GM12878 (cell line): ENCODE data around the gene RASGEF1B. TPM values are rescaled to one million over a fixed set of nuclear protein-coding genes. Genes with fewer than 3 reads are reported as not detected.

Experiments
- ATAC-seq: fragments of 200-7000 bp; cut with Tn5 transposase; 3 replicates; pipeline ENCODE4 v1.9.1; 2020; ENCODE audit warnings: mild to moderate bottlenecking, moderate library complexity
- BruUV-seq: library from RNA; stranded (reverse); fragments of 400-500 nt; replicated peaks from 2 replicates; lab custom pipeline; 2021; lab: Mats Ljungman, UMichigan
- CTCF ChIA-PET: fragments of 300-600 bp; sonication (Branson Sonifier 250); formaldehyde crosslinking; extraction: SDS; loops from one replicate; lab custom pipeline; 2021; ENCODE audit warnings: inconsistent platforms; lab: Yijun Ruan, JAX
- POLR2A ChIA-PET: fragments of 350-600 bp; formaldehyde crosslinking; extraction: SDS; loops from one replicate; lab custom pipeline; 2021; ENCODE audit warnings: inconsistent platforms; lab: Charles Lee
- RAD21 ChIA-PET: fragments of 300-600 bp; sonication (Branson Sonifier 250); formaldehyde crosslinking; loops from one replicate; lab custom pipeline; 2023; ENCODE audit warnings: antibody characterized with exemption; ENCODE audit not compliant: unreplicated experiment; lab: Charles Lee
- SMC1A ChIA-PET: fragments of 300-600 bp; sonication (Branson Sonifier 250); formaldehyde crosslinking; loops from one replicate; lab custom pipeline; 2023; ENCODE audit not compliant: unreplicated experiment, uncharacterized antibody; lab: Charles Lee
- DNase-seq: peaks from one replicate; pipeline ENCODE4 v3.0.0-alpha.2; 2011; ENCODE audit warnings: low read depth, low spot score
- FAIRE-seq: peaks from 3 replicates; lab custom pipeline; 2011; peaks lifted over from hg19 to GRCh38; lab: Jason Lieb, UNC
- H2AFZ ChIP-seq: 2 replicates; pipeline ENCODE4 v1.6.0; 2011; ENCODE audit warnings: low read depth, low read length, control low read depth; ENCODE audit not compliant: control insufficient read depth
- H3K27ac ChIP-seq: 2 replicates; pipeline ENCODE4 v1.5.1; 2011; ENCODE audit warnings: control low read depth; ENCODE audit not compliant: control insufficient read depth, insufficient read depth
- H3K27me3 ChIP-seq, 2 experiments: replicated peaks in 1 of 2; 2 replicates each; pipeline versions ENCODE4 v1.6.0 to v1.6.1; 2011; ENCODE audit warnings: low read length in 1 of 2; ENCODE audit not compliant: control insufficient read depth in 2 of 2, insufficient read depth in 2 of 2
- H3K36me3 ChIP-seq, 2 experiments: 2 replicates each; pipeline ENCODE4 v1.5.1; 2011; ENCODE audit warnings: low read length in 1 of 2; ENCODE audit not compliant: control insufficient read depth in 2 of 2, insufficient read depth in 2 of 2
- H3K4me1 ChIP-seq: 2 replicates; pipeline ENCODE4 v1.6.1; 2011; ENCODE audit warnings: mild to moderate bottlenecking, low read length, moderate library complexity, mixed read lengths; ENCODE audit not compliant: control insufficient read depth, insufficient read depth
- H3K4me2 ChIP-seq: 2 replicates; pipeline ENCODE4 v1.6.0; 2011; ENCODE audit warnings: control low read depth; ENCODE audit not compliant: control insufficient read depth, insufficient read depth
- H3K4me3 ChIP-seq: fragments of 200-600 bp; sonication (generic); 2 replicates; pipeline ENCODE4 v1.5.1; 2016
- H3K79me2 ChIP-seq: 2 replicates; pipeline ENCODE4 v1.6.0; 2011; ENCODE audit warnings: low read length; ENCODE audit not compliant: control insufficient read depth, insufficient read depth
- H3K9ac ChIP-seq: 2 replicates; pipeline ENCODE4 v1.8.0; 2011; ENCODE audit warnings: low read length, control low read depth, mixed read lengths; ENCODE audit not compliant: control insufficient read depth, insufficient read depth
- H3K9me3 ChIP-seq: replicated peaks from 3 replicates; pipeline ENCODE4 v1.5.1; 2011; ENCODE audit warnings: mild to moderate bottlenecking, low read length; ENCODE audit not compliant: control insufficient read depth, insufficient read depth
- H4K20me1 ChIP-seq: 2 replicates; pipeline ENCODE4 v1.6.0; 2011; ENCODE audit not compliant: control insufficient read depth, insufficient read depth
- ATF3 ChIP-seq: IDR thresholded peaks from 2 replicates; pipeline ENCODE4 v1.6.1; 2011; ENCODE audit warnings: low read depth, mild to moderate bottlenecking, low read length, moderate library complexity, borderline replicate concordance; ENCODE audit errors: extremely low read depth
- BCL11A ChIP-seq: IDR thresholded peaks from 2 replicates; pipeline ENCODE4 v1.6.1; 2011; ENCODE audit warnings: low read depth, low read length
- BCL3 ChIP-seq: IDR thresholded peaks from 2 replicates; pipeline ENCODE4 v1.6.1; 2011; ENCODE audit warnings: borderline replicate concordance, low read depth, mild to moderate bottlenecking, moderate library complexity, low read length; ENCODE audit not compliant: insufficient read depth, poor library complexity, severe bottlenecking
- CEBPB ChIP-seq, 2 experiments: fragments of 150-350 bp in 1 of 2; IDR thresholded peaks; 2 replicates each; pipeline ENCODE4 v1.6.1; 2012 to 2014; ENCODE audit warnings: low read depth in 2 of 2, low read length in 2 of 2, borderline replicate concordance in 1 of 2, inconsistent platforms in 1 of 2
- CHD1 ChIP-seq: IDR thresholded peaks from 2 replicates; pipeline ENCODE4 v1.6.1; 2012; ENCODE audit warnings: low read depth, low read length, improper control_type of control experiment
- CTCF ChIP-seq, 3 experiments: IDR thresholded peaks in 2 of 3; conservative IDR thresholded peaks in 1 of 3; 2 replicates each; pipeline ENCODE4 v1.5.1; 2011; ENCODE audit warnings: low read depth in 3 of 3, low read length in 3 of 3, mild to moderate bottlenecking in 3 of 3, control low read depth in 2 of 3, moderate library complexity in 2 of 3, inconsistent platforms in 1 of 3, mixed read lengths in 1 of 3; ENCODE audit not compliant: control insufficient read depth in 2 of 3, insufficient read depth in 1 of 3; ENCODE audit errors: extremely low read depth in 1 of 3
- E2F4 ChIP-seq: IDR thresholded peaks from 2 replicates; pipeline ENCODE4 v1.6.1; 2012; ENCODE audit warnings: low read depth, low read length, improper control_type of control experiment
- FOXK2 ChIP-seq: fragments of 450-650 bp; IDR thresholded peaks from 2 replicates; pipeline ENCODE4 v1.6.1; 2017; ENCODE audit warnings: mild to moderate bottlenecking, moderate library complexity
- MXI1 ChIP-seq: fragments of 150-350 bp; IDR thresholded peaks from 2 replicates; pipeline ENCODE4 v1.6.1; 2011; ENCODE audit warnings: low read depth, mild to moderate bottlenecking, inconsistent platforms, low read length, improper control_type of control experiment
- RUNX3 ChIP-seq: IDR thresholded peaks from 2 replicates; pipeline ENCODE4 v1.6.1; 2012; ENCODE audit warnings: low read length, inconsistent platforms
- SMC3 ChIP-seq: IDR thresholded peaks from 2 replicates; pipeline ENCODE4 v1.6.1; 2011; ENCODE audit warnings: low read length, improper control_type of control experiment, borderline replicate concordance
- SPI1 ChIP-seq: IDR thresholded peaks from 2 replicates; pipeline ENCODE4 v1.6.1; 2011; ENCODE audit warnings: low read depth, mild to moderate bottlenecking, low read length, moderate library complexity, borderline replicate concordance; ENCODE audit not compliant: insufficient read depth
- ZBED1 ChIP-seq: IDR thresholded peaks from 2 replicates; pipeline ENCODE4 v1.6.1; 2016; ENCODE audit warnings: borderline replicate concordance
- ZBTB11 ChIP-seq: fragments of 450-650 bp; formaldehyde crosslinking; IDR thresholded peaks from 2 replicates; pipeline ENCODE4 v1.5.0; 2022; ENCODE audit warnings: mild to moderate bottlenecking, missing genetic modification characterization
- ZNF217 ChIP-seq: fragments of 450-650 bp; IDR thresholded peaks from 2 replicates; pipeline ENCODE4 v1.6.1; 2017; ENCODE audit warnings: antibody characterized with exemption, mild to moderate bottlenecking
- WGBS: methylation state at CpG from one replicate; pipeline ENCODE4 v1.1.6; 2016; ENCODE audit warnings: low lambda C conversion rate; ENCODE audit not compliant: insufficient replicate concordance, insufficient coverage; ENCODE audit errors: missing lambda C conversion rate; 5-methylcytosine and 5-hydroxymethylcytosine counted together
- in situ Hi-C: fragments of 300-500 bp; cut with MboI; formaldehyde crosslinking; loops from 9 replicates; pipeline ENCODE4 v1.14.3; 2018; ENCODE audit warnings: mixed read lengths
- intact Hi-C: fragments of 100-400 bp; cut with micrococcal nuclease; formaldehyde crosslinking; loops from one replicate; pipeline ENCODE4 v1.14.2; 2022; ENCODE audit not compliant: unreplicated experiment
- polyA plus RNA-seq, 11 experiments: library from polyadenylated mRNA; depleted of rRNA in 4 of 11; unstranded in 6 of 11; stranded (reverse) in 5 of 11; fragments of >200 nt; fragmentation: Nextera tagmentation in 4 of 11; fragmentation: Illumina TruSeq in 1 of 11; extraction: Ambion mirVana in 4 of 11; extraction: Trizol in 1 of 11; gene quantifications; 1 replicate in 1 of 11; 2 replicates in 10 of 11; pipeline versions ENCODE4 v1.2.1 to v1.2.3, GENCODE V29; 2011 to 2016; ENCODE audit warnings: inconsistent platforms in 2 of 11, missing spikeins in 2 of 11, low read depth in 1 of 11
- total RNA-seq, 4 experiments: library from RNA; depleted of rRNA in 3 of 4; stranded (reverse); fragments of >200 nt in 3 of 4; fragmentation: Illumina TruSeq in 1 of 4; extraction: Trizol in 1 of 4; gene quantifications; 2 replicates each; pipeline versions ENCODE4 v1.2.1 to v1.2.3, GENCODE V29; 2013 to 2021

Gene RASGEF1B
- total and polyA plus RNA-seq, 10 of the 15 experiments (the other 5 are each of a cell fraction or from before 2014, with no cell fraction given): 0.03 to 0.24 (median 0.10) TPM; not detected in 2

- 2% methylated on average over 4 of the region's 4 CpGs for WGBS
- no TSS peak for BruUV-seq
- intact Hi-C loops: loop anchor here (1.0 to 5.0 kb wide), 5 partner anchors 61 to 861 kb away; no protein-coding TSS in a partner anchor
- Histone ChIP-seq H3K4me3 (no peak overlapping the region), H3K79me2 (no peaks in the 10 kb centered on the region), H3K36me3 (no peaks in the 10 kb centered on the region), H4K20me1 (no peaks in the 10 kb centered on the region), H3K27me3 (no peaks in the 10 kb centered on the region), H3K4me1 (no peaks in the 10 kb centered on the region), H3K4me2 (no peak overlapping the region), H3K27ac (no peak overlapping the region), H3K9ac (no peak overlapping the region), H2AFZ (no peak overlapping the region; the same call in 1 of the 2 replicates), H3K9me3 (no peaks in the 10 kb centered on the region)
- ChIA-PET SMC1A (interaction anchor here (1.0 to 1.4 kb wide), 3 partner anchors 61 to 795 kb away, joined by 4 read pairs; no protein-coding TSS in a partner anchor), POLR2A (no interaction called here), CTCF (interaction anchor here (0.8 to 1.3 kb wide), 3 partner anchors 33 to 439 kb away, joined by 3 to 5 read pairs (median 3); no protein-coding TSS in a partner anchor), RAD21 (no interaction called here)
- DNase-seq (peak; percentile 13), FAIRE-seq (peak; percentile 89), ATAC-seq (peak; percentile 89)
- in situ Hi-C loops: loop anchor here (5.0 kb wide), 2 partner anchors 431 to 796 kb away; no protein-coding TSS in a partner anchor
- TF ChIP-seq MXI1: no peak
- peak; percentile 39 to 56 (median 48) for TF ChIP-seq CTCF (IDR thresholded peaks at IDR 0.05 in 2 of 3, conservative IDR thresholded peaks at IDR 0.05 in 1 of 3; ENCODE audit: control insufficient read depth in 2 of 3, extremely low read depth in 1 of 3, insufficient read depth in 1 of 3, low read depth in 3 of 3, low read length in 3 of 3)
- TF ChIP-seq CHD1: no peak
- TF ChIP-seq ZBED1: no peak
- TF ChIP-seq ZNF217: no peak
- no peak for TF ChIP-seq ATF3
- no peak for TF ChIP-seq ZBTB11 (CRISPR knock-in tag)
- TF ChIP-seq SMC3: peak; percentile 60; the same call in 1 of the 2 replicates
- TF ChIP-seq FOXK2: no peak
- no peak for TF ChIP-seq BCL11A
- TF ChIP-seq RUNX3: no peak
- TF ChIP-seq SPI1: no peak
- no peak for TF ChIP-seq BCL3
- TF ChIP-seq E2F4: no peak
- peak in 1 of 2 experiments; percentile 85; a peak in 2 of 4 replicates for TF ChIP-seq CEBPB (IDR thresholded peaks at IDR 0.05; ENCODE audit: borderline replicate concordance in 1 of 2, low read depth in 2 of 2, low read length in 2 of 2)
Measured at GRCh38 chr4:81405900-81406401, 65.8 kb downstream of the RASGEF1B start.
